ENCODE data around the gene DLGAP1. TPM values are rescaled to one million over a fixed set of nuclear protein-coding genes. Genes with fewer than 3 reads are reported as not detected.

The DLGAP1 gene
- total RNA-seq, 6 experiments from 2014 or later = 0.19 to 1.3 (median 0.62) TPM

GRCh38 chr18:3458952-3459853, 995.9 kb downstream of the DLGAP1 start:
- H3K4me1 Mint-ChIP-seq (ENCODE audit: low read depth) = peaks cover 81% of the 10 kb centered on the region
- DNase-seq = peak; percentile 29
- H3K4me3 Mint-ChIP-seq = peak overlapping the region; percentile 27
- H3K27me3 Mint-ChIP-seq (ENCODE audit: insufficient read depth) = peaks cover 8% of the 10 kb centered on the region
- TF ChIP-seq CTCF (IDR thresholded peaks at IDR 0.05) = no peak
- H3K36me3 Mint-ChIP-seq (ENCODE audit: low read depth) = peaks cover 62% of the 10 kb centered on the region
- peaks cover 20% of the 10 kb centered on the region for H3K9me3 Mint-ChIP-seq
- peak overlapping the region; percentile 81 for H3K27ac Mint-ChIP-seq

GRCh38 chr18:3458378-3458777, 996.7 kb downstream of the DLGAP1 start:
- Mint-ChIP-seq H3K27me3 (ENCODE audit: insufficient read depth) (peaks cover 9% of the 10 kb centered on the region), H3K9me3 (peaks cover 20% of the 10 kb centered on the region), H3K36me3 (ENCODE audit: low read depth) (peaks cover 62% of the 10 kb centered on the region), H3K27ac (peak overlapping the region; percentile 81), H3K4me1 (ENCODE audit: low read depth) (peaks cover 85% of the 10 kb centered on the region), H3K4me3 (peak overlapping the region; percentile 27; the same call in 1 of the 2 replicates)
- TF ChIP-seq CTCF (IDR thresholded peaks at IDR 0.05) = no peak
- no peak for DNase-seq

GRCh38 chr18:3457261-3457724, 997.8 kb downstream of the DLGAP1 start:
- Mint-ChIP-seq H3K27me3 (ENCODE audit: insufficient read depth) (peaks cover 20% of the 10 kb centered on the region), H3K9me3 (peaks cover 19% of the 10 kb centered on the region), H3K4me3 (no peak overlapping the region; the same call in 1 of the 2 replicates), H3K36me3 (ENCODE audit: low read depth) (peaks cover 64% of the 10 kb centered on the region), H3K27ac (peak overlapping the region; percentile 56), H3K4me1 (ENCODE audit: low read depth) (peaks cover 85% of the 10 kb centered on the region)
- TF ChIP-seq CTCF (IDR thresholded peaks at IDR 0.05) = no peak
- no peak for DNase-seq

GRCh38 chr18:3456686-3457069, 998.4 kb downstream of the DLGAP1 start:
- Mint-ChIP-seq H3K27ac (peak overlapping the region; percentile 99), H3K4me1 (ENCODE audit: low read depth) (peaks cover 79% of the 10 kb centered on the region), H3K4me3 (no peak overlapping the region; the same call in 1 of the 2 replicates), H3K9me3 (peaks cover 13% of the 10 kb centered on the region), H3K27me3 (ENCODE audit: insufficient read depth) (peaks cover 18% of the 10 kb centered on the region), H3K36me3 (ENCODE audit: low read depth) (peaks cover 58% of the 10 kb centered on the region)
- DNase-seq = no peak
- TF ChIP-seq CTCF (IDR thresholded peaks at IDR 0.05) = no peak

GRCh38 chr18:3455907-3456685, 999.0 kb downstream of the DLGAP1 start:
- peaks cover 23% of the 10 kb centered on the region for H3K27me3 Mint-ChIP-seq (ENCODE audit: insufficient read depth)
- DNase-seq = peak; percentile 58
- no peak for TF ChIP-seq CTCF (IDR thresholded peaks at IDR 0.05)
- H3K4me1 Mint-ChIP-seq (ENCODE audit: low read depth) = peaks cover 78% of the 10 kb centered on the region
- H3K9me3 Mint-ChIP-seq = peaks cover 7% of the 10 kb centered on the region
- peak overlapping the region; percentile 99 for H3K27ac Mint-ChIP-seq
- H3K4me3 Mint-ChIP-seq = peak overlapping the region; percentile 94
- H3K36me3 Mint-ChIP-seq (ENCODE audit: low read depth) = peaks cover 58% of the 10 kb centered on the region

Measured in HFFc6 (cell line).